ENCODE data around the gene SH3RF3.

Gene SH3RF3

GRCh38 chr2:109208071-109208950, 79.3 kb downstream of the SH3RF3 start:
- Histone ChIP-seq H4K20me1 (peaks cover 28 to 100% (median 100%) of the 10 kb centered on the region in 11 experiments; a peak in 20 of 22 replicates), H3K27me3 (peaks cover 0 to 46% (median 31%) of the 10 kb centered on the region in 11 experiments; a peak in 15 of 22 replicates), H3K9me3 (replicated peaks in 1 of 11) (peaks cover 0 to 11% (median 0%) of the 10 kb centered on the region in 11 experiments; a peak in 5 of 22 replicates), H3K4me2 (peak overlapping the region in 10 of 11 experiments; percentile 5 to 99 (median 95); a peak in 14 of 22 replicates), H3K9ac (no peak overlapping the region), H3K27ac (no peak overlapping the region), H3K36me3 (peaks cover 0 to 4% (median 0%) of the 10 kb centered on the region in 11 experiments; a peak in 2 of 22 replicates), H3K4me1 (peaks cover 60 to 96% (median 80%) of the 10 kb centered on the region in 10 experiments), H3K4me3 (no peak overlapping the region)
- no peak for TF ChIP-seq Cebpa-rat (IDR thresholded peaks at IDR 0.05)

GRCh38 chr2:109208951-109209335, 79.9 kb downstream of the SH3RF3 start:
- peaks cover 21 to 100% (median 97%) of the 10 kb centered on the region in 11 experiments; a peak in 20 of 22 replicates for H4K20me1 ChIP-seq
- H3K36me3 ChIP-seq, result peaks cover 0 to 4% (median 0%) of the 10 kb centered on the region in 11 experiments; a peak in 1 of 22 replicates
- peaks cover 66 to 99% (median 86%) of the 10 kb centered on the region in 10 experiments for H3K4me1 ChIP-seq
- no peak overlapping the region for H3K27ac ChIP-seq
- peak overlapping the region in 10 of 11 experiments; percentile 5 to 99 (median 95); a peak in 19 of 22 replicates for H3K4me2 ChIP-seq
- H3K27me3 ChIP-seq, result peaks cover 0 to 49% (median 31%) of the 10 kb centered on the region in 11 experiments; a peak in 15 of 22 replicates
- TF ChIP-seq Cebpa-rat (IDR thresholded peaks at IDR 0.05), result no peak
- H3K4me3 ChIP-seq, result no peak overlapping the region
- H3K9me3 ChIP-seq (replicated peaks in 1 of 11), result peaks cover 0 to 11% (median 0%) of the 10 kb centered on the region in 11 experiments; a peak in 5 of 22 replicates
- H3K9ac ChIP-seq, result 0 out of 22 replicates have a peak overlapping the region, but pooled peaks of 1 of the 11 experiments have one; percentile 37

DNA sequence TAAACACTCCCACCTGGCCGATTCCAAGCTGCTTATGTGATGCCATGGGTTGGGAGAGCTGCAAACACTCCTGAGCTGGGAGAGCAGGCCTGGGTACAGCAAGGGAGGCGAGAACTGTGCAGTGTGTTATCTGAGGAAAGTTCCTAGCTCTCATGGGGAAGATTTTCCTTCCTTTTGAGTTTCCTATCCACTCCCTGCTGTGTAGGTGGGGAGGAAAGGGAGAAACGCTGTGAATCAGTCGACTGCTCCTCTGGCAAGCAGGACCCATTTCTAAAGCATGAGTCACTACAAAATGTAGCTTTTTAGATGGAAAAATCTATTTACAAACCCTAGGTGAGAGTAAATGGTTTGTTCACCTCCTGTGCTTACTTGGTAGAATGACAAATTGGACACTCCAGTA, 80.4 kb downstream of the SH3RF3 start:
- Histone ChIP-seq H3K9ac (0 out of 22 replicates have a peak overlapping the region, but pooled peaks of 1 of the 11 experiments have one; percentile 37), H4K20me1 (peaks cover 20 to 98% (median 92%) of the 10 kb centered on the region in 11 experiments; a peak in 20 of 22 replicates), H3K36me3 (peaks cover 0 to 4% (median 0%) of the 10 kb centered on the region in 11 experiments; a peak in 1 of 22 replicates), H3K4me2 (peak overlapping the region in 10 of 11 experiments; percentile 5 to 99 (median 95); a peak in 19 of 22 replicates), H3K27ac (no peak overlapping the region), H3K27me3 (peaks cover 0 to 49% (median 31%) of the 10 kb centered on the region in 11 experiments; a peak in 15 of 22 replicates), H3K4me1 (peaks cover 71 to 99% (median 90%) of the 10 kb centered on the region in 10 experiments), H3K4me3 (no peak overlapping the region), H3K9me3 (replicated peaks in 1 of 11) (peaks cover 0 to 11% (median 0%) of the 10 kb centered on the region in 11 experiments; a peak in 5 of 22 replicates)
- TF ChIP-seq Cebpa-rat (IDR thresholded peaks at IDR 0.05), result no peak

- H3K27me3 ChIP-seq, result peaks cover 0 to 49% (median 31%) of the 10 kb centered on the region in 11 experiments; a peak in 15 of 22 replicates
- no peak overlapping the region for H3K4me3 ChIP-seq
- H4K20me1 ChIP-seq, result peaks cover 20 to 98% (median 87%) of the 10 kb centered on the region in 11 experiments; a peak in 20 of 22 replicates
- peaks cover 76 to 99% (median 92%) of the 10 kb centered on the region in 10 experiments for H3K4me1 ChIP-seq
- H3K9me3 ChIP-seq (replicated peaks in 1 of 11), result peaks cover 0 to 11% (median 0%) of the 10 kb centered on the region in 11 experiments; a peak in 5 of 22 replicates
- no peak for TF ChIP-seq Cebpa-rat (IDR thresholded peaks at IDR 0.05)
- H3K27ac ChIP-seq, result no peak overlapping the region
- peaks cover 0 to 4% (median 0%) of the 10 kb centered on the region in 11 experiments; a peak in 1 of 22 replicates for H3K36me3 ChIP-seq
- H3K4me2 ChIP-seq, result peak overlapping the region in 10 of 11 experiments; percentile 88 to 99 (median 96); a peak in 19 of 22 replicates
- no peak overlapping the region for H3K9ac ChIP-seq
These were observed 80.9 kb downstream of the SH3RF3 start for GRCh38 chr2:109209941-109210340.

DNA sequence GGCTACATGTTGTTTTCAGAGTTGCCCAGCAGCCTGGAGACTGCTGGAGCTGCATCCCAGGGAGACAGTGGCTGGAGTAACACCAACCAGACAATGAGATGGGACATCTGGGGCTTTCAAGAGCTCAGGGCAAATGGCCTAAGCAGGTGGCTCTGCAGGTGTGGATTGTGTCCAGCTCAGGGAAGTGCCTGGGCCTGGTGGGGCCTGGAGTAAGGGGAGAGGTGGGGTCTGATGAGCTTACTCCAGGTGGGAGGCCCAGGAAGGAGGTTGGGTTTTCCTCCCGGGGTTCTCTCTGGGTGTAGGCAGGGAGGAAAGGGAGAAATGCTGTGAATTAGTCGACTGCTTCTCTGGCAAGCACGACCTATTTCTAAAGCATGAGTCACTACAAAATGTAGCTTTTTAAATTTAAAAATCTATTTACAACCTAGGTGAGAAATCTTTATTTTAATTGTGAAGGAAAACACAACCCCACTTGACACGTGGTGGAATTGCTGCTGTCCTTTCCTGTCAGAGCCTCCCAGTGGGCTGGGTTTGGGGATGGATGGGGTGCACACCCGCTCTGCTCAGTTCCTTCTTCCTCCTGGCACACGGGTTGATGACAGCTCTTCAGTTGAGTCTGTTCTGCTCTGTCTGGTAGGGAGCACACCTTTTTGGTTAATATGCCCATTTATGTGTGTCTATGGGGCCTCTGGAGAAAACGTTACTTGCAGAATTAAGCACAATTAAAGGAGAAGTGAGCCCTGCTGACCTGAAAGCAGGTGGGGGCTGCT, 81.6 kb downstream of the SH3RF3 start:
- no peak for TF ChIP-seq Cebpa-rat (IDR thresholded peaks at IDR 0.05)
- H4K20me1 ChIP-seq, result peaks cover 20 to 98% (median 80%) of the 10 kb centered on the region in 11 experiments; a peak in 20 of 22 replicates
- H3K4me1 ChIP-seq, result peaks cover 78 to 99% (median 93%) of the 10 kb centered on the region in 10 experiments
- no peak overlapping the region for H3K27ac ChIP-seq
- H3K36me3 ChIP-seq, result peaks cover 0 to 4% (median 0%) of the 10 kb centered on the region in 11 experiments; a peak in 1 of 22 replicates
- H3K4me3 ChIP-seq, result no peak overlapping the region
- H3K9me3 ChIP-seq (replicated peaks in 1 of 11), result peaks cover 0 to 11% (median 0%) of the 10 kb centered on the region in 11 experiments; a peak in 5 of 22 replicates
- H3K27me3 ChIP-seq, result peaks cover 0 to 55% (median 31%) of the 10 kb centered on the region in 11 experiments; a peak in 15 of 22 replicates
- H3K9ac ChIP-seq, result no peak overlapping the region; a peak in 1 of 22 replicates
- peak overlapping the region; percentile 88 to 99 (median 95) for H3K4me2 ChIP-seq

GRCh38 chr2:109211315-109211714, 82.3 kb downstream of the SH3RF3 start:
- peak overlapping the region; percentile 88 to 99 (median 95) for H3K4me2 ChIP-seq
- H3K4me1 ChIP-seq, result peaks cover 78 to 99% (median 93%) of the 10 kb centered on the region in 10 experiments
- H3K4me3 ChIP-seq, result no peak overlapping the region
- H3K27ac ChIP-seq, result no peak overlapping the region; a peak in 1 of 22 replicates
- peaks cover 20 to 95% (median 73%) of the 10 kb centered on the region in 11 experiments; a peak in 20 of 22 replicates for H4K20me1 ChIP-seq
- no peak for TF ChIP-seq Cebpa-rat (IDR thresholded peaks at IDR 0.05)
- H3K27me3 ChIP-seq, result peaks cover 0 to 59% (median 31%) of the 10 kb centered on the region in 11 experiments; a peak in 15 of 22 replicates
- peaks cover 0 to 7% (median 0%) of the 10 kb centered on the region in 11 experiments; a peak in 1 of 22 replicates for H3K36me3 ChIP-seq
- H3K9ac ChIP-seq, result no peak overlapping the region
- H3K9me3 ChIP-seq (replicated peaks in 1 of 11), result peaks cover 0 to 11% (median 0%) of the 10 kb centered on the region in 11 experiments; a peak in 5 of 22 replicates

- Histone ChIP-seq H3K27me3 (peaks cover 0 to 59% (median 31%) of the 10 kb centered on the region in 11 experiments; a peak in 15 of 22 replicates), H3K4me2 (peak overlapping the region; percentile 88 to 99 (median 95)), H3K36me3 (peaks cover 0 to 9% (median 0%) of the 10 kb centered on the region in 11 experiments; a peak in 1 of 22 replicates), H3K4me1 (peaks cover 79 to 100% (median 99%) of the 10 kb centered on the region in 10 experiments), H3K9ac (peak overlapping the region in 10 of 11 experiments; percentile 51 to 79 (median 76); a peak in 18 of 22 replicates), H3K9me3 (replicated peaks in 1 of 11) (peaks cover 0 to 8% (median 0%) of the 10 kb centered on the region in 11 experiments; a peak in 5 of 22 replicates), H3K27ac (peak overlapping the region; percentile 47 to 90 (median 84); a peak in 21 of 22 replicates), H3K4me3 (peak overlapping the region in 1 of 10 experiments; percentile 59; a peak in 2 of 20 replicates), H4K20me1 (peaks cover 20 to 78% (median 56%) of the 10 kb centered on the region in 11 experiments; a peak in 20 of 22 replicates)
- TF ChIP-seq Cebpa-rat (IDR thresholded peaks at IDR 0.05), result no peak
These were observed 84.0 kb downstream of the SH3RF3 start for GRCh38 chr2:109212836-109213563.

Data from BLaER1 treated with 17β-estradiol and CSF1 and Interleukin-3, amounts not matched to agents 10 nM and 100 nM (cell line).